Stimulated activated CD8-positive, alpha-beta memory T cell treated with anti-CD3 and anti-CD28 coated beads, Interleukin-12 subunit alpha, Interleukin-12 subunit beta, amount 100 ng/mL, for 1 hour (primary cell): Measurements from ENCODE around the gene DOCK1.

Source experiments
- DNase-seq: peaks from one replicate; pipeline ENCODE4 v3.0.0-alpha.2; 2020; ENCODE audit warnings: low read depth

Gene DOCK1

GRCh38 chr10:127467811-127468210 lies 562.6 kb downstream of the DOCK1 start:
- DNase-seq: no peak

- no peak for DNase-seq
Measured at GRCh38 chr10:127468632-127469031, 563.4 kb downstream of the DOCK1 start.

GRCh38 chr10:127470911-127471310 lies 565.7 kb downstream of the DOCK1 start:
- DNase-seq: no peak

GRCh38 chr10:127472976-127473375 lies 567.7 kb downstream of the DOCK1 start:
- DNase-seq: no peak

GRCh38 chr10:127474501-127474900 lies 569.3 kb downstream of the DOCK1 start:
- DNase-seq: no peak

GRCh38 chr10:127485153-127485857 lies 580.1 kb downstream of the DOCK1 start:
- no peak for DNase-seq

GRCh38 chr10:127486355-127486754 lies 581.1 kb downstream of the DOCK1 start:
- no peak for DNase-seq

GRCh38 chr10:127492607-127493250 lies 587.5 kb downstream of the DOCK1 start:
- DNase-seq: no peak

- DNase-seq: no peak
Measured at GRCh38 chr10:127496035-127496434, 590.8 kb downstream of the DOCK1 start.

- DNase-seq: no peak
Measured at GRCh38 chr10:127497685-127498084, 592.5 kb downstream of the DOCK1 start.

- DNase-seq: no peak
Measured at GRCh38 chr10:127498087-127498486, 592.9 kb downstream of the DOCK1 start.

GRCh38 chr10:127500127-127500526 lies 594.9 kb downstream of the DOCK1 start:
- DNase-seq: no peak
